ENCODE data around the gene MRFAP1. TPM values are rescaled to one million over a fixed set of nuclear protein-coding genes. Genes with fewer than 3 reads are reported as not detected.

Gene MRFAP1
- total RNA-seq, 4 donors from 2014 or later = 136 to 234 (median 170) TPM

GRCh38 chr4:6619116-6619465, 21.4 kb upstream of the MRFAP1 start:
- no peak for DNase-seq (ENCODE audit: low spot score in 2 of 2)
- 92 to 97% methylated on average over 13 of the region's 13 CpGs for WGBS, 2 donors
- no peak for TF ChIP-seq POLR2A (IDR thresholded peaks at IDR 0.05)
- TF ChIP-seq CTCF (IDR thresholded peaks at IDR 0.05) = no peak
- intact Hi-C loops (cut with DNase I; ENCODE audit: low total_unique reads) = no loop called here
- H3K4me3 ChIP-seq (ENCODE audit: low read depth, poor library complexity, severe bottlenecking) = no peak overlapping the region

DNA sequence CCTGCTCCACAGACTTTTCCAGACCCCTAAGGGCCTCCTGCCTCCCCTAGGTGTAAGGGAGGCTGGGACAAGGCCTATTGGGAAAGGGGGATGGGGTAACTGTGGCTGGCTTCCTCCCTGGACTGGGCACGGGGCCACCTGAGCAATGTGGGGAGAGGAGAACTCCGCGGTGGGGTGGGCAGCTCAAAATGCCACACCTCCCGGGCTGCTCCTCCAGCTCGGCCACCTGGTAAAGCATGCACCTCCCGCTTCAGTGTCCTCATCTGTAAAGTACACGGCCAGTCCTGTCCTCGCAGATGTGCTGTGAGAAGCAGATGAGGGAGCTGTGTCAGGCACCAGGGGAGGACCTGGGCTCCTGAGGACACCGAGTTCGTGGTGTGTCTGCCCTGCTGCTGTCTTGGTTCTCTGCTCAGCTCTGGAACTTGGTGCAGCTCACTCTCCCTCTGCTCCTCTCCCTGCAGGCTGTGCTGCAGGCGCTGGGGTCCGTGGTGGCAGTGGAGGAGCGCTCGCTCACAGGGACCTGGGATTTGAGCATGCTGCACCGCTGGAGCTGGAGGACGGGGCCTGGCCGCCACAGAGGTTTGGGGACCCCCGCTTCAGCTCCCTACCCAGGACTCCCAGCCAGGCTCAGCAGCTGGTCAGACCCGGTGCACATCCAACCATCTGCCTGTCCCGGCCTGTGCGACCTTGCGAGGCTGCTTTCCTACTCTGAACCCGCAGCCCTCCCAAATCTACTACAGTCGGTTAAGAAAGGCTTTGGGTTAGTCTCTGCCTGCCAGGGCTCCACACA, 20.8 kb upstream of the MRFAP1 start:
- TF ChIP-seq CTCF (IDR thresholded peaks at IDR 0.05) (no peak), POLR2A (IDR thresholded peaks at IDR 0.05) (no peak)
- no peak overlapping the region for H3K4me3 ChIP-seq (ENCODE audit: low read depth, poor library complexity, severe bottlenecking)
- 90 to 92% methylated on average over 24 of the region's 24 CpGs for WGBS, 2 donors
- no peak for DNase-seq (ENCODE audit: low spot score in 2 of 2)
- intact Hi-C loops (cut with DNase I; ENCODE audit: low total_unique reads) = no loop called here

GRCh38 chr4:6620296-6620695, 20.2 kb upstream of the MRFAP1 start:
- no peak overlapping the region for H3K4me3 ChIP-seq (ENCODE audit: low read depth, poor library complexity, severe bottlenecking)
- TF ChIP-seq CTCF (IDR thresholded peaks at IDR 0.05) (no peak), POLR2A (IDR thresholded peaks at IDR 0.05) (no peak)
- no peak for DNase-seq (ENCODE audit: low spot score in 2 of 2)
- intact Hi-C loops (cut with DNase I; ENCODE audit: low total_unique reads) = no loop called here
- WGBS, 2 donors = 94 to 97% methylated on average over 10 of the region's 10 CpGs

GRCh38 chr4:6620891-6621555, 19.5 kb upstream of the MRFAP1 start:
- TF ChIP-seq POLR2A (IDR thresholded peaks at IDR 0.05) = no peak
- TF ChIP-seq CTCF (IDR thresholded peaks at IDR 0.05) = no peak
- H3K4me3 ChIP-seq (ENCODE audit: low read depth, poor library complexity, severe bottlenecking) = no peak overlapping the region
- DNase-seq (ENCODE audit: low spot score in 2 of 2) = no peak
- WGBS, 2 donors = 88% methylated on average over 10 of the region's 10 CpGs
- intact Hi-C loops (cut with DNase I; ENCODE audit: low total_unique reads) = no loop called here

- TF ChIP-seq CTCF (IDR thresholded peaks at IDR 0.05) (no peak), POLR2A (IDR thresholded peaks at IDR 0.05) (no peak)
- no peak overlapping the region for H3K4me3 ChIP-seq (ENCODE audit: low read depth, poor library complexity, severe bottlenecking)
- intact Hi-C loops (cut with DNase I; ENCODE audit: low total_unique reads) = no loop called here
- WGBS, 2 donors = 74 to 87% methylated on average over 13 of the region's 13 CpGs
- DNase-seq (ENCODE audit: low spot score in 2 of 2) = no peak
Observed at GRCh38 chr4:6621556-6621927, 18.9 kb upstream of the MRFAP1 start.

All from lower leg skin (tissue), 4 donors.